ENCODE results near the gene ARTN.

ARTN gene

GRCh38 chr1:43938383-43938782 is 4.8 kb downstream of the ARTN start:
- Histone ChIP-seq H3K4me1 (ENCODE audit: control insufficient read depth, insufficient read depth, low read length) (peaks cover 29% of the 10 kb centered on the region), H3K27ac (ENCODE audit: low read depth, low read length) (no peak overlapping the region), H3K4me3 (ENCODE audit: low read depth, low read length) (no peak overlapping the region), H3K27me3 (ENCODE audit: control insufficient read depth, insufficient read depth, low read length) (no peaks in the 10 kb centered on the region), H3K36me3 (ENCODE audit: control insufficient read depth, insufficient read depth, low read length) (peaks cover 7% of the 10 kb centered on the region; the same call in 1 of the 2 replicates), H3K9ac (ENCODE audit: low read depth, low read length) (no peak overlapping the region), H3K9me3 (ENCODE audit: control insufficient read depth, insufficient read depth, low read length) (no peaks in the 10 kb centered on the region)

DNA sequence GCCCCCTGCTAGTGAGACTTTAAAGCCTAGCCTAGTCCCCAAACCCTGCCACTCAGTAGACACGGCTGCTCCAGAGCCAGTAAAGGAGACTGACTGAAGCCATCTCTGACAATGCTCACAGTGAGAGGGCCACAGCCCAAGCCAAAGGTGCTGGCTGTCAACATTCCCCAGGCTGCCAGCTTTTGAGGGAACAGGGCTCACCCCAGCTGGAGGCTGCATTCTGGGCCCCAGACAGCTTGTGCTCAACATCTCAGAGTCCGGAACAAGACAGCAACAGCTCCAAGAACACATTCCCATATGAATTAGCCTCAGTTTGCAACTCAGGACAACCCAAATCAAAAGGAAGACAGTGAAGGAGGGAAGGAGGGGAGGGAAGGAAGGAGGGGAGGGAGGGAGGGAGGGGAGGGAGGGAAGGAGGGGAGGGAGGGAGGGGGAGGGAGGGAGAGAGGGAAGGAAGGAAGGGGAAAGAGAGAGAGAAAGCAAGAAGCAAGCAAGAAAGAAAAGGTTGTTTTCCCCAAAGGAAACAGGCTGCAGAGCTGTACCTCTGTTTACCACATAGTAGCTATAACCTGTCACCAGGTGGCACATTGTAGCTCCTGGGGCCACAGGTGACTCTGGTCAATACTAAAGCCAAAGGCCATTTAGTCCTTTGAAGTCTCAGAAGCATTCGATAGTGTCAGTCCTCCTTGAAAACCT is 5.4 kb downstream of the ARTN start:
- Histone ChIP-seq H3K4me1 (ENCODE audit: control insufficient read depth, insufficient read depth, low read length) (peaks cover 29% of the 10 kb centered on the region), H3K4me3 (ENCODE audit: low read depth, low read length) (no peak overlapping the region), H3K27ac (ENCODE audit: low read depth, low read length) (no peak overlapping the region), H3K36me3 (ENCODE audit: control insufficient read depth, insufficient read depth, low read length) (peaks cover 7% of the 10 kb centered on the region; the same call in 1 of the 2 replicates), H3K9ac (ENCODE audit: low read depth, low read length) (no peak overlapping the region), H3K9me3 (ENCODE audit: control insufficient read depth, insufficient read depth, low read length) (no peaks in the 10 kb centered on the region), H3K27me3 (ENCODE audit: control insufficient read depth, insufficient read depth, low read length) (no peaks in the 10 kb centered on the region)

DNA sequence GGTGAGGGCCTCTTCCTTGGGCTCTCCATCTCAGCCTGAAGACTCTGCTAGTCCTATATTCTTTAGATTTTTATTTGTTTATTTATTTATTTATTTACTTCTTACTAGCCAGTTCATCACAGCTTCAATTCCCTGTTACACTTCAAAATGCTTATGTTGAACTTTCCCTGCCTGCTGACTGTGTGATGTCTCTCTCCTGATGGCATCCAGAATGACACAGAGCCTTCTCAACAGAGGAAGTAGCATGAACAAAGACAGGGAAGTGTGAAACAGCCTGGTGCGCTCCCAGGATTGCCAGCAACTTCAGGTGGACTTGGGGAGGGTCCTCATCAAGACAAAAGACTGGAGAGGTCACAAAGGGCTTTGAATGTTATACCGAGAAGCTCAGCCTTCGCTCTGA is 8.8 kb downstream of the ARTN start:
- H3K27ac ChIP-seq (ENCODE audit: low read depth, low read length): no peak overlapping the region
- H3K4me3 ChIP-seq (ENCODE audit: low read depth, low read length): no peak overlapping the region
- H3K27me3 ChIP-seq (ENCODE audit: control insufficient read depth, insufficient read depth, low read length): no peaks in the 10 kb centered on the region
- peaks cover 18% of the 10 kb centered on the region for H3K4me1 ChIP-seq (ENCODE audit: control insufficient read depth, insufficient read depth, low read length)
- H3K9me3 ChIP-seq (ENCODE audit: control insufficient read depth, insufficient read depth, low read length): no peaks in the 10 kb centered on the region
- peaks cover 5% of the 10 kb centered on the region; the same call in 1 of the 2 replicates for H3K36me3 ChIP-seq (ENCODE audit: control insufficient read depth, insufficient read depth, low read length)
- no peak overlapping the region for H3K9ac ChIP-seq (ENCODE audit: low read depth, low read length)

DNA sequence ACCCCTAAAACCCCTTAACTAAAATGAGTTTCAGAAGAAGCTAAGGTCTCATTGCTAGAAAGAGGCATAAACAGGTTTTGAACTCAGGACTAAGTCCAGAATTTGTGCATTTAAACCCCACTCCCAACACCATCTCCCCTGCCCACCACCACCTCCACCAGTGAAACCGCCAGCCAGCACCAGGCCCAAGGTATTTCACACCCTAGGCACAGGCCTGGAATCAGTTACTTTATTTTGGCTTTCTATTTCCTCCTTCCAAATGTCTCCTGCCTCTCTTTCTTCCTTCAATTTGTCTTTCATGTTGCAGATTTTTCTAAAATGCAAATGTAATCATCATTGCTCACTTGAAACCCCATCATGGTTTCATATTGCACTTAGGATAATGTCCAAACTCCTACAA is 11.3 kb downstream of the ARTN start:
- H3K27ac ChIP-seq (ENCODE audit: low read depth, low read length): no peak overlapping the region
- H3K9me3 ChIP-seq (ENCODE audit: control insufficient read depth, insufficient read depth, low read length): no peaks in the 10 kb centered on the region
- peaks cover 2% of the 10 kb centered on the region; the same call in 1 of the 2 replicates for H3K36me3 ChIP-seq (ENCODE audit: control insufficient read depth, insufficient read depth, low read length)
- peaks cover 20% of the 10 kb centered on the region for H3K4me1 ChIP-seq (ENCODE audit: control insufficient read depth, insufficient read depth, low read length)
- no peak overlapping the region for H3K9ac ChIP-seq (ENCODE audit: low read depth, low read length)
- no peaks in the 10 kb centered on the region for H3K27me3 ChIP-seq (ENCODE audit: control insufficient read depth, insufficient read depth, low read length)
- H3K4me3 ChIP-seq (ENCODE audit: low read depth, low read length): no peak overlapping the region

- peak overlapping the region; percentile 52 for H3K27ac ChIP-seq (ENCODE audit: low read depth, low read length)
- H3K9ac ChIP-seq (ENCODE audit: low read depth, low read length): no peak overlapping the region
- peaks cover 20% of the 10 kb centered on the region for H3K4me1 ChIP-seq (ENCODE audit: control insufficient read depth, insufficient read depth, low read length)
Measured at GRCh38 chr1:43945674-43946235, 12.2 kb downstream of the ARTN start.

GRCh38 chr1:43946236-43947060 is 12.8 kb downstream of the ARTN start, which contains the start of gene IPO13:
Gene IPO13 (plus strand): TSS chr1:43946950. CDS start chr1:43947601, 651 bp downstream.
- Histone ChIP-seq H3K9me3 (ENCODE audit: control insufficient read depth, insufficient read depth, low read length) (no peaks in the 10 kb centered on the region), H3K4me3 (ENCODE audit: low read depth, low read length) (peak within 1 kb of the TSS; percentile 87), H3K9ac (ENCODE audit: low read depth, low read length) (peak within 1 kb of the TSS; percentile 97), H3K36me3 (ENCODE audit: control insufficient read depth, insufficient read depth, low read length) (peaks cover 11% of the 10 kb centered on the region; the same call in 1 of the 2 replicates), H3K4me1 (ENCODE audit: control insufficient read depth, insufficient read depth, low read length) (peaks cover 20% of the 10 kb centered on the region), H3K27me3 (ENCODE audit: control insufficient read depth, insufficient read depth, low read length) (no peaks in the 10 kb centered on the region), H3K27ac (ENCODE audit: low read depth, low read length) (peak within 1 kb of the TSS; percentile 97)

More at GRCh38 chr1:43945674-43946235, 12.2 kb downstream of the ARTN start:
- Histone ChIP-seq H3K9me3 (ENCODE audit: control insufficient read depth, insufficient read depth, low read length) (no peaks in the 10 kb centered on the region), H3K27me3 (ENCODE audit: control insufficient read depth, insufficient read depth, low read length) (no peaks in the 10 kb centered on the region), H3K36me3 (ENCODE audit: control insufficient read depth, insufficient read depth, low read length) (peaks cover 11% of the 10 kb centered on the region; the same call in 1 of the 2 replicates), H3K4me3 (ENCODE audit: low read depth, low read length) (peak overlapping the region; percentile 87)

GRCh38 chr1:43947061-43947873 is 13.7 kb downstream of the ARTN start:
- H3K27ac ChIP-seq (ENCODE audit: low read depth, low read length): peak overlapping the region; percentile 97
- H3K9me3 ChIP-seq (ENCODE audit: control insufficient read depth, insufficient read depth, low read length): no peaks in the 10 kb centered on the region

GRCh38 chr1:43947874-43948437 is 14.4 kb downstream of the ARTN start:
- Histone ChIP-seq H3K27me3 (ENCODE audit: control insufficient read depth, insufficient read depth, low read length) (no peaks in the 10 kb centered on the region), H3K4me1 (ENCODE audit: control insufficient read depth, insufficient read depth, low read length) (peaks cover 17% of the 10 kb centered on the region), H3K4me3 (ENCODE audit: low read depth, low read length) (peak overlapping the region; percentile 87; the same call in 1 of the 2 replicates), H3K36me3 (ENCODE audit: control insufficient read depth, insufficient read depth, low read length) (peaks cover 11% of the 10 kb centered on the region; the same call in 1 of the 2 replicates), H3K9me3 (ENCODE audit: control insufficient read depth, insufficient read depth, low read length) (no peaks in the 10 kb centered on the region), H3K27ac (ENCODE audit: low read depth, low read length) (no peak overlapping the region), H3K9ac (ENCODE audit: low read depth, low read length) (no peak overlapping the region)

More at GRCh38 chr1:43947061-43947873, 13.7 kb downstream of the ARTN start:
- Histone ChIP-seq H3K4me1 (ENCODE audit: control insufficient read depth, insufficient read depth, low read length) (peaks cover 20% of the 10 kb centered on the region), H3K4me3 (ENCODE audit: low read depth, low read length) (peak overlapping the region; percentile 87), H3K36me3 (ENCODE audit: control insufficient read depth, insufficient read depth, low read length) (peaks cover 11% of the 10 kb centered on the region; the same call in 1 of the 2 replicates), H3K27me3 (ENCODE audit: control insufficient read depth, insufficient read depth, low read length) (no peaks in the 10 kb centered on the region), H3K9ac (ENCODE audit: low read depth, low read length) (peak overlapping the region; percentile 97)

- no peak overlapping the region for H3K9ac ChIP-seq (ENCODE audit: low read depth, low read length)
- H3K27ac ChIP-seq (ENCODE audit: low read depth, low read length): no peak overlapping the region
- H3K4me3 ChIP-seq (ENCODE audit: low read depth, low read length): no peak overlapping the region
- H3K36me3 ChIP-seq (ENCODE audit: control insufficient read depth, insufficient read depth, low read length): peaks cover 11% of the 10 kb centered on the region; the same call in 1 of the 2 replicates
- no peaks in the 10 kb centered on the region for H3K9me3 ChIP-seq (ENCODE audit: control insufficient read depth, insufficient read depth, low read length)
- H3K27me3 ChIP-seq (ENCODE audit: control insufficient read depth, insufficient read depth, low read length): no peaks in the 10 kb centered on the region
- peaks cover 18% of the 10 kb centered on the region for H3K4me1 ChIP-seq (ENCODE audit: control insufficient read depth, insufficient read depth, low read length)
Measured at GRCh38 chr1:43949678-43950077, 16.1 kb downstream of the ARTN start.

Measured in HUES48 (cell line).